ENCODE results near the gene PKD2L1. TPM values are rescaled to one million over a fixed set of nuclear protein-coding genes. Genes with fewer than 3 reads are reported as not detected.
"Not testable (repeated sequence)": the region's sequence is repeated elsewhere in the genome, so short reads cannot be mapped to it uniquely, and the experiment has no call there.

The PKD2L1 gene
- total and polyA plus RNA-seq, 5 donors: not detected

DNA sequence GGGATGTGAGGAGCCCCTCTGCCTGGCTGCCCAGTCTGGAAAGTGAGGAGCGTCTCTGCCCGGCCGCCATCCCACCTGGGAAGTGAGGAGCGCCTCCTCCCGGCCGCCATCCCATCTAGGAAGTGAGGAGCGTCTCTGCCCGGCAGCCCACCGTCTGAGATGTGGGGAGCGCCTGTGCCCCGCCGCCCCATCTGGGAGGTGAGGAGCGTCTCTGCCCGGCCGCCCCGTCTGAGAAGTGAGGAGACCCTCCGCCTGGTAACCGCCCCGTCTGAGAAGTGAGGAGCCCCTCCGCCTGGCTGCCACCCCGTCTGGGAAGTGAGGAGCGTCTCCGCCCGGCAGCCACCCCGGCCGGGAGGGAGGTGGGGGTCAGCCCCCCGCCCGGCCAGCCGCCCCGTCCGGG lies 53.1 kb downstream of the PKD2L1 start:
- H3K27ac ChIP-seq (ENCODE audit: low read length); DNase-seq; H3K9me3 ChIP-seq (ENCODE audit: control insufficient read depth, low read length); intact Hi-C loops (cut with DNase I); H3K4me1 ChIP-seq (ENCODE audit: control insufficient read depth, insufficient read depth, low read length); ATAC-seq; H3K4me3 ChIP-seq (ENCODE audit: low read length); H3K27me3 ChIP-seq (ENCODE audit: control insufficient read depth, insufficient read depth): not testable (repeated sequence)
- 90% methylated on average over 18 of the region's 31 CpGs for WGBS

DNA sequence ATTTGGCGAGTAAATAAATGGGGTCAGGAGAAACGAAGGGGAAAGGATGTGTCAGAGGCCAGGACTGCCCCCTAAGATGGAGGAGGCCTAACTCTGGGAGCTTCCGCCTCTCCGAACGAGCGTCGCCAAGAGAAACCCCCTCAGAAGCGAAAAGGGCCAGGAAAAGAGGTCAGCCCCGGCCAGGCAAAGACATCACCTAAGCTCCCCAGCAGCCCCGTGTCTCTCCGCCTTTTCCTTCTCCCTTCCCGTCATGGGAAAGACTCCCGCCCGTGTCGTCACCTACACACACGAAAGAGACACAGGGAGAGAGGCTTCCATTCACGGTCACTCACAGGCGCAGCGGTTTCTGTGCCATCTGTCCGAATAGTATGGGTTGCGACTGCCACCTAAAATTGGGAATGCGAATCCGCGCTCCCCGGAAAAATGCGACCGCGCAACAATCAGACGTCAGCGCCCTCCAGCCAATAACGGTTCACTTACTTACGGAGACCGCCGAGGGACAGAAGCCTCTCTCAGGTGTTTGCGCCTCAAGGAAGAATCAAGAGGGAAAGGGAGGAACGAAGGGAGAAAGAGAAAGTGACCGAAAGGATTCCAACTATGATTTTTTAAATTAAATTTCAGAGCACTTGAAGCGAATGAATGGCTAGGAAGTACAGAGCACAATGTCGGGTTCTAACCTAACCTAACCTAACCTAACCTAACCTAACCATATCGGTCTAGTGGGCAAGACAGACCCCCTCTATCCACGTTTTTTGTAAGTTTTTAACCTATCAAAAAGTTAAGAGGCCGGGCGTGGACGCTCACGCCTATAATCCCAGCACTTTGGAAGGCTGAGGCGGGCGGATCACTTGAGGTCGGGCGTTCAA lies 62.6 kb downstream of the PKD2L1 start, which contains the start of gene CWF19L1:
TSS of gene CWF19L1 (minus strand) at position 400 of the 866 bp plus-strand sequence. CDS start at position 355, 45 bp downstream.
- ATAC-seq (peak; percentile 94 to 96), DNase-seq (peak; percentile 86 to 94 (median 92))
- intact Hi-C loops (cut with DNase I): no loop called here
- WGBS: 2% methylated on average over 49 of the region's 49 CpGs
- peaks cover 2% of the 10 kb centered on the region for H3K4me1 ChIP-seq (ENCODE audit: control insufficient read depth, insufficient read depth, low read length)
- no peaks in the 10 kb centered on the region for H3K27me3 ChIP-seq (ENCODE audit: control insufficient read depth, insufficient read depth)
- no peaks in the 10 kb centered on the region for H3K9me3 ChIP-seq (ENCODE audit: control insufficient read depth, low read length)
- peak within 1 kb of the TSS; percentile 94 for H3K4me3 ChIP-seq (ENCODE audit: low read length)
- H3K27ac ChIP-seq (ENCODE audit: low read length): peak within 1 kb of the TSS; percentile 68

GRCh38 chr10:100265821-100266485 lies 64.1 kb downstream of the PKD2L1 start:
- DNase-seq (no peak), ATAC-seq (no peak)
- whole genome bisulfite sequencing: 93% methylated on average over 15 of the region's 15 CpGs
- intact Hi-C loops (cut with DNase I): no loop called here
- H3K4me1 ChIP-seq (ENCODE audit: control insufficient read depth, insufficient read depth, low read length): peaks cover 2% of the 10 kb centered on the region
- H3K9me3 ChIP-seq (ENCODE audit: control insufficient read depth, low read length): no peaks in the 10 kb centered on the region
- no peak overlapping the region for H3K27ac ChIP-seq (ENCODE audit: low read length)
- H3K4me3 ChIP-seq (ENCODE audit: low read length): no peak overlapping the region
- H3K27me3 ChIP-seq (ENCODE audit: control insufficient read depth, insufficient read depth): no peaks in the 10 kb centered on the region

DNA sequence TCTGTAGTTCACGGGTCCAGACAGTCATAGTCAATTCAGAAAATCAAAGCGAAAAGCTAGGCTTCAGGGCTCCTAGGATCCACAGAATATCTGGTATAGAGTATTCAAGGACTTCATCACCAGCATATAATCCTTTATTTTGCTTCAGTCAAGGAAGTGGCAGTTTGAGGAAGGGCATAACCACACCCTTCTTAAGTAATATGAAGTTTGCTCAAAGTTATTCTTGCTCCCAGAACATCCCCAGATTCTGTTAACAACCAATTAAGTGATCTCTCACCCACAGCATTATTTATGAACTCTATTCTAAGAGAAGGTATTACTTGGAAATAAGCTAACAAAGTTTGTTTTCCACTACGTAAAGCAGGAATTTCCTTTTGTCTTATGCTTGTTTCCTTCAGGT lies 75.8 kb downstream of the PKD2L1 start:
- DNase-seq: no peak
- no peak for ATAC-seq
- intact Hi-C loops (cut with DNase I): no loop called here
- no peaks in the 10 kb centered on the region for H3K27me3 ChIP-seq (ENCODE audit: control insufficient read depth, insufficient read depth)
- no peaks in the 10 kb centered on the region for H3K4me1 ChIP-seq (ENCODE audit: control insufficient read depth, insufficient read depth, low read length)
- H3K9me3 ChIP-seq (ENCODE audit: control insufficient read depth, low read length): no peaks in the 10 kb centered on the region
- 92% methylated on average over 3 of the region's 3 CpGs for WGBS
- no peak overlapping the region for H3K27ac ChIP-seq (ENCODE audit: low read length)
- no peak overlapping the region for H3K4me3 ChIP-seq (ENCODE audit: low read length)

GRCh38 chr10:100253041-100253440 lies 77.0 kb downstream of the PKD2L1 start:
- intact Hi-C loops (cut with DNase I): no loop called here
- no peak for DNase-seq
- no peaks in the 10 kb centered on the region for H3K9me3 ChIP-seq (ENCODE audit: control insufficient read depth, low read length)
- 97% methylated on average over 5 of the region's 5 CpGs for WGBS
- H3K4me1 ChIP-seq (ENCODE audit: control insufficient read depth, insufficient read depth, low read length): no peaks in the 10 kb centered on the region
- H3K4me3 ChIP-seq (ENCODE audit: low read length): no peak overlapping the region
- no peaks in the 10 kb centered on the region for H3K27me3 ChIP-seq (ENCODE audit: control insufficient read depth, insufficient read depth)
- no peak for ATAC-seq
- H3K27ac ChIP-seq (ENCODE audit: low read length): no peak overlapping the region

GRCh38 chr10:100248820-100249219 lies 81.2 kb downstream of the PKD2L1 start:
- Histone ChIP-seq H3K9me3 (ENCODE audit: control insufficient read depth, low read length) (no peaks in the 10 kb centered on the region), H3K4me3 (ENCODE audit: low read length) (no peak overlapping the region), H3K4me1 (ENCODE audit: control insufficient read depth, insufficient read depth, low read length) (no peaks in the 10 kb centered on the region), H3K27ac (ENCODE audit: low read length) (peak overlapping the region; percentile 74), H3K27me3 (ENCODE audit: control insufficient read depth, insufficient read depth) (no peaks in the 10 kb centered on the region)
- peak in 1 of 3 donors; percentile 66 for DNase-seq
- 91% methylated on average over 7 of the region's 7 CpGs for WGBS
- intact Hi-C loops (cut with DNase I): no loop called here
- ATAC-seq: peak in 1 of 2 donors; percentile 89

- Histone ChIP-seq H3K4me1 (ENCODE audit: control insufficient read depth, insufficient read depth, low read length) (no peaks in the 10 kb centered on the region), H3K27me3 (ENCODE audit: control insufficient read depth, insufficient read depth) (no peaks in the 10 kb centered on the region), H3K9me3 (ENCODE audit: control insufficient read depth, low read length) (no peaks in the 10 kb centered on the region), H3K27ac (ENCODE audit: low read length) (no peak overlapping the region), H3K4me3 (ENCODE audit: low read length) (no peak overlapping the region)
- intact Hi-C loops (cut with DNase I): no loop called here
- DNase-seq: no peak
- 67% methylated on average over 5 of the region's 5 CpGs for WGBS
- ATAC-seq: no peak
These were observed 84.4 kb downstream of the PKD2L1 start for GRCh38 chr10:100245484-100246220.

GRCh38 chr10:100239851-100240250 lies 90.2 kb downstream of the PKD2L1 start:
- Histone ChIP-seq H3K4me3 (ENCODE audit: low read length) (no peak overlapping the region), H3K9me3 (ENCODE audit: control insufficient read depth, low read length) (no peaks in the 10 kb centered on the region), H3K27me3 (ENCODE audit: control insufficient read depth, insufficient read depth) (no peaks in the 10 kb centered on the region), H3K27ac (ENCODE audit: low read length) (no peak overlapping the region), H3K4me1 (ENCODE audit: control insufficient read depth, insufficient read depth, low read length) (no peaks in the 10 kb centered on the region)
- WGBS: 87% methylated on average over 3 of the region's 3 CpGs
- no peak for ATAC-seq
- intact Hi-C loops (cut with DNase I): no loop called here
- no peak for DNase-seq

GRCh38 chr10:100238429-100238828 lies 91.6 kb downstream of the PKD2L1 start:
- H3K27ac ChIP-seq (ENCODE audit: low read length): no peak overlapping the region
- 96% methylated on average over 7 of the region's 7 CpGs for WGBS
- ATAC-seq (no peak), DNase-seq (no peak)
- H3K9me3 ChIP-seq (ENCODE audit: control insufficient read depth, low read length): no peaks in the 10 kb centered on the region
- H3K4me1 ChIP-seq (ENCODE audit: control insufficient read depth, insufficient read depth, low read length): no peaks in the 10 kb centered on the region
- intact Hi-C loops (cut with DNase I): no loop called here
- no peak overlapping the region for H3K4me3 ChIP-seq (ENCODE audit: low read length)
- no peaks in the 10 kb centered on the region for H3K27me3 ChIP-seq (ENCODE audit: control insufficient read depth, insufficient read depth)

All from right cardiac atrium (tissue), 5 donors.